Transverse colon (tissue), 4 donors: ENCODE measurements around the gene EIF3D. TPM values are rescaled to one million over a fixed set of nuclear protein-coding genes. Genes with fewer than 3 reads are reported as not detected.

Experiments used
- DNase-seq: peaks from one replicate; pipeline ENCODE4 v3.0.0-alpha.2; 2019
- H3K27ac ChIP-seq, 4 donors: fragments of 200-600 bp; sonication (generic); 2 replicates each; pipeline ENCODE4 v1.5.1; 2016 to 2018; ENCODE audit warnings: inconsistent platforms in 4 of 4
- H3K27me3 ChIP-seq: fragments of 200-600 bp; sonication (generic); 2 replicates; pipeline ENCODE4 v1.5.1; 2017; ENCODE audit warnings: inconsistent platforms
- H3K36me3 ChIP-seq, 4 donors: fragments of 200-600 bp; sonication (generic); 2 replicates each; pipeline ENCODE4 v1.5.1; 2017 to 2019; ENCODE audit warnings: inconsistent platforms in 4 of 4
- H3K4me1 ChIP-seq, 4 donors: fragments of 200-600 bp; sonication (generic); 2 replicates each; pipeline ENCODE4 v1.5.1; 2017 to 2020; ENCODE audit warnings: inconsistent platforms in 4 of 4
- H3K4me3 ChIP-seq, 4 donors: fragments of 200-600 bp; sonication (generic); 1 replicate in 1 of 4; 2 replicates in 3 of 4; pipeline versions ENCODE4 v1.5.1 to v1.6.1; 2017 to 2019; ENCODE audit warnings: inconsistent platforms in 4 of 4
- H3K9me3 ChIP-seq, 2 donors: fragments of 200-600 bp; sonication (generic); 2 replicates each; pipeline ENCODE4 v1.5.1; 2017 to 2019; ENCODE audit warnings: inconsistent platforms in 2 of 2
- CTCF ChIP-seq, 5 experiments: fragments of 200-600 bp in 3 of 5; fragments of 450-650 bp in 2 of 5; sonication (generic) in 3 of 5; IDR thresholded peaks; 1 replicate in 2 of 5; 2 replicates in 3 of 5; pipeline ENCODE4 v1.5.1; 2016 to 2017; ENCODE audit warnings: antibody characterized with exemption in 5 of 5, inconsistent platforms in 3 of 5, mild to moderate bottlenecking in 2 of 5, moderate library complexity in 1 of 5
- EP300 ChIP-seq: sonication (generic); formaldehyde crosslinking; IDR thresholded peaks from one replicate; pipeline ENCODE4 v1.6.1; 2017; ENCODE audit warnings: antibody characterized with exemption, low read depth
- POLR2A ChIP-seq: fragments of 450-650 bp; IDR thresholded peaks from one replicate; pipeline ENCODE4 v1.6.1; 2016; ENCODE audit warnings: antibody characterized with exemption, mild to moderate bottlenecking, moderate library complexity
- POLR2AphosphoS5 ChIP-seq, 3 donors: sonication (generic); formaldehyde crosslinking; IDR thresholded peaks; one replicate each; pipeline ENCODE4 v1.6.1; 2016; ENCODE audit warnings: antibody characterized with exemption in 3 of 3
- WGBS, 2 donors: methylation state at CpG; one replicate each; pipeline ENCODE4 v1.1.5; 2018; ENCODE audit warnings: low coverage in 1 of 2; 5-methylcytosine and 5-hydroxymethylcytosine counted together
- in situ Hi-C, 4 donors: fragments of 200-750 bp; cut with MboI; loops; one replicate each; pipeline versions ENCODE4 v1.15.0 to v1.15.1; 2017; ENCODE audit warnings: low sequenced_read_pairs in 3 of 4, low pct_ligation_motif_present in 1 of 4, low pct_unique_long_range_greater_than_20kb in 1 of 4
- intact Hi-C: fragments of 100-400 bp; cut with DNase I; formaldehyde crosslinking; loops from one replicate; pipeline ENCODE4 v1.15.1; 2023; ENCODE audit warnings: low total_unique reads
- total RNA-seq, 4 donors: library from RNA; depleted of rRNA; stranded (reverse); fragments of >200 nt; gene quantifications; one replicate each; pipeline ENCODE4 v1.1.0, GENCODE V29; 2016

Gene EIF3D
- total RNA-seq, 4 donors from 2014 or later, result 69.6 to 217 (median 146) TPM

DNA sequence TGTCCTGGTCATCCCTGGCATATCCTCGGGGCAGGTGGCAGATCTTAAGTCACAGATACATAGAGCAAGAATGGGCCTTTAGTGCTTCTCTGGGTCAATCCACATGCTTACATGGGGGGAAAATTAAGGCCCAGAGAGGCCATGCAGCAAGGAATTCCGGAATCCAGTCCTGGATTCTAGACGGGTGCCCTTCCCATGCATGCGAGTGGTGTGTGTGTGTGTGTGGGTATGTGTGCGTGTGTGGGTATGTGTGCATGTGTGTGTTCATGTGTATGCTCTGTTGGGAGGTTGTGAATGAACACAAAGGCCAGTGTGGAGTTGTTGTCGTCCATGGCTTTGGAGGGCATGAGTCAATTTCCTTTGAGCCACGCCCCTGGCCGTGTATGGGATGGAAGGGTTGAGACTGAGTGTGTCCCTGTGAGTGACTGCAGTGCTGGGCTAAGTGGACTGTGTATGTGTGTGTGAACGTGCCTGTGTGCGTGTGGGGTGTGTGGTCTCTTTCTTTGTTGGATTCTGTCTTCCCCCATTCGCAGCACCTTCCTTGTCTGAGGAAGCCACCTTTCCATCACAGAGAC is 33.4 kb upstream of the EIF3D start:
- peaks cover 40% of the 10 kb centered on the region for H3K27me3 ChIP-seq
- TF ChIP-seq CTCF (IDR thresholded peaks at IDR 0.05) (no peak), EP300 (no peak)
- in situ Hi-C loops (no loop called here), intact Hi-C loops (no loop called here)
- no peak overlapping the region for H3K4me3 ChIP-seq
- no peaks in the 10 kb centered on the region for H3K4me1 ChIP-seq
- no peaks in the 10 kb centered on the region for H3K9me3 ChIP-seq
- no peaks in the 10 kb centered on the region for H3K36me3 ChIP-seq
- WGBS, 2 donors, result 66% methylated on average over 11 of the region's 11 CpGs; no CpG with 5 or more reads in 1 of the 2 donors
- no peak overlapping the region for H3K27ac ChIP-seq
- no peak for DNase-seq

DNA sequence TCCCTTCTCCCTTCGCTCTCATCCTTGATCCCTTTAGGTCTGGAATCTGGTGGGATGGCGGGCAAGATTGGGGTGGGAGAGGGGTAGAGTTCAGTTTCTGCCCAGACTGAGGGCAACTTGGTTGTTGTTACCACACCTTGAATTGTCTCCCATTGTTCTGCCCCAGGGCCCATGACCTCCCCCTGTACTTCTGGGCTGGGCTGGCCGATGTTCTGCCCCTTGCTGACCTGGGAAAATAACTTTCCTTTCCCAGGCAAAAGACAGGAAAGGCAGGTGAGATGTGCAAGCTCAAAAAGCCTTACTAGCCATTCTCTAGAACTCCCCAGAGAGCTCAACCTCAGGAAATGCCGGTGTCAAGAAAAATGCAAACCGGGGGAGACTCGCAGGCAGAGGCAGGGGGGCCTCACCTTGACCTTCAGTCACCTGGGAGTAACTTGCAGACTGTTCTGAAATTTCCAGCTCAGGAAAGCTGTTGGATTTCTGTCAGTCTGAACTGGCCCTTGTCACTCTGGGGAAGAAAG is 32.4 kb upstream of the EIF3D start:
- no peak for DNase-seq
- Histone ChIP-seq H3K9me3 (no peaks in the 10 kb centered on the region), H3K4me3 (no peak overlapping the region), H3K27ac (no peak overlapping the region), H3K27me3 (peaks cover 34% of the 10 kb centered on the region), H3K4me1 (no peaks in the 10 kb centered on the region), H3K36me3 (no peaks in the 10 kb centered on the region)
- in situ Hi-C loops, result no loop called here
- no peak for TF ChIP-seq POLR2A
- TF ChIP-seq CTCF (IDR thresholded peaks at IDR 0.05), result no peak
- no peak for TF ChIP-seq EP300
- TF ChIP-seq POLR2AphosphoS5 (IDR thresholded peaks at IDR 0.05), result no peak
- WGBS, 2 donors, result 59% methylated on average over 6 of the region's 6 CpGs; no CpG with 5 or more reads in 1 of the 2 donors
- intact Hi-C loops, result no loop called here

GRCh38 chr22:36560001-36560400 is 31.0 kb upstream of the EIF3D start:
- in situ Hi-C loops, result no loop called here
- no peak for DNase-seq
- Histone ChIP-seq H3K36me3 (no peaks in the 10 kb centered on the region), H3K27me3 (peaks cover 26% of the 10 kb centered on the region), H3K4me1 (no peaks in the 10 kb centered on the region), H3K9me3 (no peaks in the 10 kb centered on the region), H3K4me3 (no peak overlapping the region), H3K27ac (no peak overlapping the region)
- TF ChIP-seq CTCF (IDR thresholded peaks at IDR 0.05) (no peak), POLR2A (no peak), POLR2AphosphoS5 (IDR thresholded peaks at IDR 0.05) (no peak), EP300 (no peak)
- intact Hi-C loops, result no loop called here
- WGBS, 2 donors, result 87 to 93% methylated on average over 3 of the region's 3 CpGs

DNA sequence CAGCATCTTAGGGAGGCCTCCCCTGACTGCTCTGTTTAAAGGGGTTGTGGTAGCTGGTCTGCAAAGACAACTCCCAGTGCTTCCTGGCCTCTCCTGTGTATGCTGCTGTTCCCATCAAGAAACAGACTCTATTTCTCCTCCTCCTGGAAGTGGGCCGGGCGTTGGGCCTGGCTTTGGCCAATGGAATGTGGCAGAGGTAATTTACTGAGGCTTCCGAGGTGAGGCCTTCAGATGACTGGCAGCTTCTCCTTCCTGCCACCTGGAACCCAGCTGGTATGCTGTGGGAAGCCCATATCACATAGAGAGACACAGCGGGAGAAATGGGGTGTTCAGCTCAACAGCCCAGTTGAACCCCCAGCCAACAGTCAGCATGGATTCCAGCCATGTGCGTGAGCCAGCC is 25.1 kb upstream of the EIF3D start:
- H3K4me1 ChIP-seq, result no peaks in the 10 kb centered on the region
- DNase-seq, result no peak
- no peak overlapping the region for H3K27ac ChIP-seq
- no peak overlapping the region for H3K4me3 ChIP-seq
- TF ChIP-seq POLR2AphosphoS5 (IDR thresholded peaks at IDR 0.05) (no peak), POLR2A (no peak), EP300 (no peak), CTCF (IDR thresholded peaks at IDR 0.05) (no peak)
- H3K27me3 ChIP-seq, result peaks cover 29% of the 10 kb centered on the region
- intact Hi-C loops (no loop called here), in situ Hi-C loops (no loop called here)
- no peaks in the 10 kb centered on the region for H3K9me3 ChIP-seq
- 45% methylated on average over 5 of the region's 5 CpGs; no CpG with 5 or more reads in 1 of the 2 donors for WGBS, 2 donors
- H3K36me3 ChIP-seq, result no peaks in the 10 kb centered on the region
